Measurements from ENCODE around the gene FMN1. TPM values are rescaled to one million over a fixed set of nuclear protein-coding genes. Genes with fewer than 3 reads are reported as not detected.

Gene FMN1
- total and polyA plus RNA-seq, 2 of the 8 experiments (the other 6 are each of a cell fraction or from before 2014, with no cell fraction given) = 0.27 to 3.7 TPM

- no peak overlapping the region for H3K23ac ChIP-seq (ENCODE audit: insufficient read length)
- no peak overlapping the region for H2BK20ac ChIP-seq (ENCODE audit: low read length)
- no peaks in the 10 kb centered on the region for H3K79me1 ChIP-seq (ENCODE audit: low read depth, low read length)
- H3K4me2 ChIP-seq (ENCODE audit: insufficient read depth in 1 of 2, low read depth in 2 of 2, low read length in 2 of 2) = no peak overlapping the region
- H3K23me2 ChIP-seq (ENCODE audit: low read depth, low read length) = no peaks in the 10 kb centered on the region; the same call in 1 of the 2 replicates
- H4K5ac ChIP-seq (ENCODE audit: insufficient read length, low read depth, low read length) = no peak overlapping the region
- no peak overlapping the region for H3K56ac ChIP-seq (replicated peaks; ENCODE audit: insufficient read length, low read depth, low read length)
- H3K9ac ChIP-seq (replicated peaks in 1 of 4; ENCODE audit: extremely low read depth in 1 of 4, low read depth in 3 of 4, low read length in 3 of 4) = no peak overlapping the region
- H3K18ac ChIP-seq (ENCODE audit: extremely low read depth, low read length) = no peak overlapping the region
- H4K8ac ChIP-seq (ENCODE audit: extremely low read depth, insufficient read depth, low read length) = no peak overlapping the region
- no peak overlapping the region for H3K27ac ChIP-seq (ENCODE audit: low read depth, low read length)
- H2AK5ac ChIP-seq (ENCODE audit: low read depth, low read length) = no peak overlapping the region
- no peak overlapping the region for H2BK12ac ChIP-seq (ENCODE audit: low read depth, low read length)
- no peaks in the 10 kb centered on the region for H3K79me2 ChIP-seq (ENCODE audit: control insufficient read depth in 1 of 2, insufficient read depth in 2 of 2, low read length in 2 of 2)
- H3K4me3 ChIP-seq (ENCODE audit: extremely low read depth in 1 of 4, insufficient read depth in 2 of 4, low read depth in 3 of 4, low read length in 4 of 4) = no peak overlapping the region
- H3K36me3 ChIP-seq (ENCODE audit: control insufficient read depth in 2 of 4, insufficient read depth in 4 of 4, low read length in 3 of 4) = no peaks in the 10 kb centered on the region; a peak in 1 of 8 replicates
- H2BK120ac ChIP-seq (replicated peaks; ENCODE audit: low read depth, low read length) = no peak overlapping the region
- no peak overlapping the region for H3K4ac ChIP-seq (replicated peaks; ENCODE audit: insufficient read length, low read depth, low read length)
- no peaks in the 10 kb centered on the region for H4K20me1 ChIP-seq (replicated peaks in 1 of 2; ENCODE audit: control insufficient read depth in 1 of 2, insufficient read depth in 2 of 2, low read length in 2 of 2)
- no peak for FAIRE-seq
- 94% methylated on average over 8 of the region's 8 CpGs; no CpG with 5 or more reads in 1 of the 2 experiments for WGBS, 2 experiments (ENCODE audit: extremely low coverage in 1 of 2, insufficient coverage in 1 of 2, insufficient read length in 1 of 2, insufficient replicate concordance in 2 of 2, low coverage in 1 of 2, low lambda C conversion rate in 2 of 2, missing lambda C conversion rate in 1 of 2)
- no peak overlapping the region for H4K91ac ChIP-seq (replicated peaks; ENCODE audit: insufficient read length, low read length)
- no peak overlapping the region for H2AFZ ChIP-seq (ENCODE audit: low read length)
- no peaks in the 10 kb centered on the region for H3K9me3 ChIP-seq (ENCODE audit: insufficient read depth in 2 of 2, low read depth in 1 of 2, low read length in 1 of 2)
- ChIA-PET POLR2A (ENCODE audit: partially characterized antibody) (no interaction called here), CTCF (ENCODE audit: partially characterized antibody) (interaction anchor here (3.6 kb wide), 1 partner anchor 19 kb away, joined by 13 read pairs; no protein-coding TSS in a partner anchor)
- peaks cover 0 to 11% (median 4%) of the 10 kb centered on the region in 4 experiments; a peak in 4 of 7 replicates for H3K4me1 ChIP-seq (replicated peaks in 1 of 4; ENCODE audit: control insufficient read depth in 3 of 4, insufficient read depth in 4 of 4, low read length in 3 of 4)
- DNase-seq (ENCODE audit: low read depth in 1 of 2, low spot score in 2 of 2) = no peak
- no peak overlapping the region for H3K14ac ChIP-seq (ENCODE audit: insufficient read length)
- H2BK15ac ChIP-seq (ENCODE audit: low read length) = no peak overlapping the region
- no peak overlapping the region for H2BK5ac ChIP-seq (ENCODE audit: low read depth, low read length)
- no peak for TF ChIP-seq JUND (IDR thresholded peaks at IDR 0.05; ENCODE audit: low read length)
- no peak for TF ChIP-seq CBX8 (IDR thresholded peaks at IDR 0.05; ENCODE audit: borderline replicate concordance, low read depth, low read length)
- no peak for TF ChIP-seq GABPA (IDR thresholded peaks at IDR 0.05; ENCODE audit: borderline replicate concordance, insufficient read depth, low read length)
- TF ChIP-seq POU5F1 (IDR thresholded peaks at IDR 0.05; ENCODE audit: low read depth, low read length) = no peak
- no peaks in the 10 kb centered on the region for H3K27me3 ChIP-seq (replicated peaks in 1 of 4; ENCODE audit: control insufficient read depth in 3 of 4, extremely low read depth in 1 of 4, insufficient read depth in 3 of 4, low read length in 3 of 4)
These were observed 80.2 kb downstream of the FMN1 start for GRCh38 chr15:33114374-33114717.
